Left lung (tissue), 10 donors: ENCODE data around the gene BCL2A1. TPM values are rescaled to one million over a fixed set of nuclear protein-coding genes. Genes with fewer than 3 reads are reported as not detected.
"Not testable (repeated sequence)": the region's sequence is repeated elsewhere in the genome, so short reads cannot be mapped to it uniquely, and the experiment has no call there.

Experiments
- ATAC-seq: fragments of 200-7000 bp; cut with Tn5 transposase; one replicate; pipeline ENCODE4 v1.9.1; 2020; ENCODE audit warnings: moderate library complexity
- DNase-seq, 4 donors: peaks; one replicate each; pipeline ENCODE4 v3.0.0-alpha.2; 2013 to 2020
- H3K27ac ChIP-seq, 2 donors: fragments of 200-600 bp; sonication (generic) in 1 of 2; one replicate each; pipeline versions ENCODE4 v1.5.0 to v1.8.0; 2020 to 2021
- H3K27me3 ChIP-seq, 2 donors: fragments of 200-600 bp; sonication (generic) in 1 of 2; one replicate each; pipeline versions ENCODE4 v1.5.0 to v1.8.0; 2020 to 2021
- H3K36me3 ChIP-seq, 2 donors: fragments of 200-600 bp; sonication (generic) in 1 of 2; one replicate each; pipeline versions ENCODE4 v1.5.0 to v1.8.0; 2020 to 2021
- H3K4me1 ChIP-seq, 2 donors: fragments of 200-600 bp; one replicate each; pipeline ENCODE4 v1.8.0; 2021
- H3K4me3 ChIP-seq, 2 donors: fragments of 200-600 bp; sonication (generic) in 1 of 2; one replicate each; pipeline versions ENCODE4 v1.5.0 to v1.8.0; 2020 to 2021; ENCODE audit warnings: mild to moderate bottlenecking in 1 of 2
- H3K9me3 ChIP-seq, 2 donors: fragments of 200-600 bp; sonication (generic) in 1 of 2; one replicate each; pipeline versions ENCODE4 v1.5.0 to v1.8.0; 2020 to 2021
- intact Hi-C, 2 donors: fragments of 100-400 bp; cut with DNase I; formaldehyde crosslinking; loops; one replicate each; pipeline versions ENCODE4 v1.11.2 to v1.14.2; 2022
- polyA plus RNA-seq, 6 donors: library from polyadenylated mRNA; unstranded; fragments of 120-200 nt; gene quantifications; one replicate each; pipeline ENCODE4 v1.2.1, GENCODE V29; 2013; ENCODE audit not compliant: insufficient read length in 6 of 6
- total RNA-seq, 2 donors: library from RNA; stranded (reverse); fragmentation: NEBNext Ultra II Directional; extraction: Animal tissue kit (Norgen Biotek cat#: 25700); gene quantifications; one replicate each; pipeline ENCODE4 v1.2.1, GENCODE V29; 2021
- TF ChIP-seq, protein P1 (sequence below), 2 donors: fragments of 200-600 bp; sonication (generic) in 1 of 2; IDR thresholded peaks; one replicate each; pipeline versions ENCODE4 v1.5.0 to v1.8.0; 2021; ENCODE audit warnings: antibody characterized with exemption in 2 of 2
- donor health status: DM: no; HTN: yes; CAD: no.
- donor health status: DM: no; HTN: no; CAD: no.

The BCL2A1 gene
- total and polyA plus RNA-seq, 8 donors, result 0.24 to 99.2 (median 0.78) TPM

DNA sequence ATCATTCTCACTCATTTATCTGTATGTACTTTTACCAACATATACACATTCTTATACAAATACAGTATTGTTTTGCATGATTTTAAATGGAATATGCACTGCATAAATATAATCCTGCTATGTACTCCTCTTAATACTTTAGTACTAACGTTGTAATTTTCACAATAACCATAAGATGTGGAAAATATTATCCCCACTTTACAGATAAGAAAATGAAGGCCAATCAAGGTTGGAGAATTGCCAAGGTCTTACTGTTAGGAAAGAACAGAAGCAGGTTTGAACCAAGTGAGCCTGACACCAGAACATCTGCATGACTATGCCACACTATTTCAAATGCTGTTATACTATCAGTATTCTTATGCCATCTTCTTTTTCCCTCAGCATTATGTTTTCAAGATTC, 32.9 kb downstream of the BCL2A1 start:
- TF ChIP-seq, protein P1, sequence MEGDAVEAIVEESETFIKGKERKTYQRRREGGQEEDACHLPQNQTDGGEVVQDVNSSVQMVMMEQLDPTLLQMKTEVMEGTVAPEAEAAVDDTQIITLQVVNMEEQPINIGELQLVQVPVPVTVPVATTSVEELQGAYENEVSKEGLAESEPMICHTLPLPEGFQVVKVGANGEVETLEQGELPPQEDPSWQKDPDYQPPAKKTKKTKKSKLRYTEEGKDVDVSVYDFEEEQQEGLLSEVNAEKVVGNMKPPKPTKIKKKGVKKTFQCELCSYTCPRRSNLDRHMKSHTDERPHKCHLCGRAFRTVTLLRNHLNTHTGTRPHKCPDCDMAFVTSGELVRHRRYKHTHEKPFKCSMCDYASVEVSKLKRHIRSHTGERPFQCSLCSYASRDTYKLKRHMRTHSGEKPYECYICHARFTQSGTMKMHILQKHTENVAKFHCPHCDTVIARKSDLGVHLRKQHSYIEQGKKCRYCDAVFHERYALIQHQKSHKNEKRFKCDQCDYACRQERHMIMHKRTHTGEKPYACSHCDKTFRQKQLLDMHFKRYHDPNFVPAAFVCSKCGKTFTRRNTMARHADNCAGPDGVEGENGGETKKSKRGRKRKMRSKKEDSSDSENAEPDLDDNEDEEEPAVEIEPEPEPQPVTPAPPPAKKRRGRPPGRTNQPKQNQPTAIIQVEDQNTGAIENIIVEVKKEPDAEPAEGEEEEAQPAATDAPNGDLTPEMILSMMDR (IDR thresholded peaks at IDR 0.05), result no peak
- ATAC-seq (no peak), DNase-seq (no peak)
- Histone ChIP-seq H3K9me3 (no peaks in the 10 kb centered on the region), H3K27ac (no peak overlapping the region), H3K27me3 (peaks cover 0 to 6% of the 10 kb centered on the region in 2 donors), H3K4me3 (no peak overlapping the region), H3K4me1 (no peaks in the 10 kb centered on the region), H3K36me3 (no peaks in the 10 kb centered on the region)
- intact Hi-C loops, result no loop called here

DNA sequence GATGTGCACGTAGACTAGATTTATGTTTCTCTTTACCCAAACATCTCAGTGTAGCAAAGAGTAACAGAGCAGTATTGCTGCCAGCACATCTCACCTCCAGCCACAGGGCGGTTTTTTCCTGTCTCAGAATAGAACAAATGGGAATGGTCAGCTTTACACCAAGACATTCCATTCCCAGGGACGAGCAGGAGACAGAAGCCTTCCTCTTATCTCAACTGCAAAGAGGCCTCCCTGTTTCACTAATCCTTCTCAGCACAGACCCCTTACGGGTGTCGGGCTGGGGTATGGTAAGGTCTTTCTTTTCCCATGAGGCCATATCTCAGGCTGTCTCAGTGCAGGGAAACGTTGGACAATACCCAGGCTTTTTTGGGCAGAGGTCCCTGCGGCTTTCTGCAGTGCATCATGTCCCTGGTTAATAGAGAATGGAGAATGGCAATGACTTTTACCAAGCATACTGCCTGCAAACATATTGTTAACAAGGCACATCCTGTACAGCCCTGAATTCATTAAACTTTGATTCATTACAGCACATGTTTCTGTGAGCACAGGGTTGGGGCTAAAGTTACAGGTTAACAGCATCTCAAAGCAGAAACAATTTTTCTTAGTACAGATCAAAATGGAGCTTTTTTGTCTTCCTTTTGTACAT, 35.3 kb downstream of the BCL2A1 start:
- H3K36me3 ChIP-seq, DNase-seq, H3K4me3 ChIP-seq, H3K27ac ChIP-seq, H3K4me1 ChIP-seq, H3K9me3 ChIP-seq, intact Hi-C loops, ATAC-seq, H3K27me3 ChIP-seq: not testable (repeated sequence)

DNA sequence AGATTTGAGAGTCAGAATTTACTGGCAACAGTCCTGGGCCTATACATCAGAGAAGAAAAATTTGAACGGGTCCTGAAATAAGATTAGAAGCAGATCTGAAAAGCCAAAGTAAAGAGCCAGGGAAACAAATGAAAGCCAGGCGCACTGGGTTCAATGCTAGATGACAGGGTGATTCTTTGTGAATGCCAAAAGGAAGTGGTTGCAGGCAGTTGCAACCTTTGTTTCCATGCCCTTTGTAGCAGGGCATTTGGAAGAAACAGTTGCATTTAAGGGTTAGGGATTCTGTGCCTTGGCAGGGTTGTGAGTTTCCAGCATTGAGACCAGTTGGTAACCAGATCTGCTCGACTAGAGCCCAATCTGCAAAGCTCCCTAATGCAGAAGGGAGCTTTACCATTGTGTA, 37.8 kb downstream of the BCL2A1 start:
- DNase-seq (no peak), ATAC-seq (no peak)
- no peaks in the 10 kb centered on the region for H3K9me3 ChIP-seq
- no peak overlapping the region for H3K27ac ChIP-seq
- H3K36me3 ChIP-seq, result no peaks in the 10 kb centered on the region
- no peak overlapping the region for H3K4me3 ChIP-seq
- intact Hi-C loops, result no loop called here
- H3K4me1 ChIP-seq, result peaks cover 0 to 7% of the 10 kb centered on the region in 2 donors
- TF ChIP-seq, protein P1 (IDR thresholded peaks at IDR 0.05), result no peak
- peaks cover 0 to 6% of the 10 kb centered on the region in 2 donors for H3K27me3 ChIP-seq

DNA sequence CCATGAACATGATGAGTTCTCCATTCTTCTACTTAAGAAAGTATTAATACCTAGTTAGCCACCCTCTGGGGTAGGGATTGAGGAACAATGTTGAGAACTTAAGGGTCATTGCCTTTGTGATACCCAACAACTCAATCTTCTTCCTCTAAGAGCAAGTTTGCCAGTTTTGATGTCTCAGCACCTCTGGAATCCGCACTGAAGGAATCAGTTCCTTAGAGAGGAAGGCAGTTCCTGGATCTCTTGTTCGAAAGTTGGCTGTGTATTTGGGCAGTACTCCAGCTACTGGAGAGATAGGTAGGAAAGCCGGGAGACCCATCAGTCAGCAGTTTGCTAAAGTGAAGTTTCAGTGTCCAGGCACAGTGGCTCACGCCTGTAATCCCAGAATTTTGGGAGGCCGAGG, 38.5 kb downstream of the BCL2A1 start:
- no peak for DNase-seq
- intact Hi-C loops, result no loop called here
- H3K27ac ChIP-seq, result no peak overlapping the region

DNA sequence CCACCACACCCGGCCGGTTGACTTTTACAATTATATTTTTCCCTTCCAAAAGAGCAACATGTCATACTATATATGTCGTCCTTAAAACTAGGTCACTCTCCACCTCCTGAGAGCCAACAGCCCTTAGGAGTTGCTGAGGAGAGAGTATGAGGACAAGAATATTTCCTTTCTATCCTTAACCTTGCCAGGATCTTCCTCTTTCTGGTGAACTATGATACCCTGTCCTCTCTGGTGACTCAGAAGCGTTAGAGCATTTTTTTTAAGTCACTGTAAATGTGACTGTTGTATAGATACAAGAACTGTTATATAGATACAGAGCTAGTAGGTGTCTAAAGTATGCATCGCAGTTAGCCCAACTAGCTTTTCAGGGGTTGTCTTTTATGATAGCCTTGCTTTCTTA, 40.5 kb downstream of the BCL2A1 start:
- ATAC-seq, result no peak
- intact Hi-C loops, result no loop called here

More for the DNA sequence above, 38.5 kb downstream of the BCL2A1 start:
- H3K4me3 ChIP-seq, result no peak overlapping the region
- TF ChIP-seq, protein P1 (IDR thresholded peaks at IDR 0.05), result no peak
- no peaks in the 10 kb centered on the region for H3K36me3 ChIP-seq
- peak; percentile 27 for ATAC-seq
- H3K27me3 ChIP-seq, result peaks cover 0 to 6% of the 10 kb centered on the region in 2 donors
- H3K4me1 ChIP-seq, result peaks cover 0 to 7% of the 10 kb centered on the region in 2 donors
- H3K9me3 ChIP-seq, result no peaks in the 10 kb centered on the region

More for the DNA sequence above, 40.5 kb downstream of the BCL2A1 start:
- TF ChIP-seq, protein P1 (IDR thresholded peaks at IDR 0.05), result no peak
- peaks cover 0 to 7% of the 10 kb centered on the region in 2 donors for H3K4me1 ChIP-seq
- H3K27me3 ChIP-seq, result peaks cover 0 to 5% of the 10 kb centered on the region in 2 donors
- DNase-seq, result no peak
- H3K27ac ChIP-seq, result no peak overlapping the region
- H3K9me3 ChIP-seq, result no peaks in the 10 kb centered on the region
- H3K4me3 ChIP-seq, result no peak overlapping the region
- no peaks in the 10 kb centered on the region for H3K36me3 ChIP-seq
